Esophagus squamous epithelium (tissue), 4 donors: ENCODE data around the gene PRPSAP2.

Experiments used
- POLR2A ChIP-seq, 4 donors: fragments of 450-650 bp; IDR thresholded peaks; one replicate each; pipeline ENCODE4 v1.6.1; 2017; ENCODE audit warnings: antibody characterized with exemption in 4 of 4, mild to moderate bottlenecking in 4 of 4, moderate library complexity in 3 of 4
- TF ChIP-seq, protein P1 (sequence below), 6 experiments: fragments of 450-650 bp in 4 of 6; fragments of 200-600 bp in 2 of 6; sonication (generic) in 2 of 6; IDR thresholded peaks; one replicate each; pipeline ENCODE4 v1.5.1; 2016 to 2019; ENCODE audit warnings: antibody characterized with exemption in 6 of 6, mild to moderate bottlenecking in 4 of 6, moderate library complexity in 4 of 6

DNA sequence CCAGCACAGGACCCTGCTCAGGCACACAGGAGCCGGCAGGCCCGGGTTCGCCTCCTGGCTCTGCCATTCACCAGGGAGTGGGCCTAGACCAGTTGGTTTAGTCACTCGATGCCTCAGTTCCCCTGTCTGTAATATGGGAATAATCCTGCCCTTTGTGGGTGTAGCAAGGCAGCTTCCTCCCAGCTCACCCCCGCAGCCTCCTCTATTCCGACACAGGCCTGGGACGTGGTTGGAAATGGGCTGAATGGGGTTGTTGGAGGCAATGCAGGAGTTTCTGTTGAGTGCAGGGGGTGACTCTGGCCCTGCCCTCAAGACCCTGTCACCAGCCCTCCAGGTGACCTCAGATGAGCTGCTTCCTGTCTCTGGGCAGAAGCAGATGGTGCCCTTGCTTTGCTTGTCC is 113.9 kb downstream of the PRPSAP2 start:
- TF ChIP-seq, protein P1, sequence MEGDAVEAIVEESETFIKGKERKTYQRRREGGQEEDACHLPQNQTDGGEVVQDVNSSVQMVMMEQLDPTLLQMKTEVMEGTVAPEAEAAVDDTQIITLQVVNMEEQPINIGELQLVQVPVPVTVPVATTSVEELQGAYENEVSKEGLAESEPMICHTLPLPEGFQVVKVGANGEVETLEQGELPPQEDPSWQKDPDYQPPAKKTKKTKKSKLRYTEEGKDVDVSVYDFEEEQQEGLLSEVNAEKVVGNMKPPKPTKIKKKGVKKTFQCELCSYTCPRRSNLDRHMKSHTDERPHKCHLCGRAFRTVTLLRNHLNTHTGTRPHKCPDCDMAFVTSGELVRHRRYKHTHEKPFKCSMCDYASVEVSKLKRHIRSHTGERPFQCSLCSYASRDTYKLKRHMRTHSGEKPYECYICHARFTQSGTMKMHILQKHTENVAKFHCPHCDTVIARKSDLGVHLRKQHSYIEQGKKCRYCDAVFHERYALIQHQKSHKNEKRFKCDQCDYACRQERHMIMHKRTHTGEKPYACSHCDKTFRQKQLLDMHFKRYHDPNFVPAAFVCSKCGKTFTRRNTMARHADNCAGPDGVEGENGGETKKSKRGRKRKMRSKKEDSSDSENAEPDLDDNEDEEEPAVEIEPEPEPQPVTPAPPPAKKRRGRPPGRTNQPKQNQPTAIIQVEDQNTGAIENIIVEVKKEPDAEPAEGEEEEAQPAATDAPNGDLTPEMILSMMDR (IDR thresholded peaks at IDR 0.05): no peak
- no peak for TF ChIP-seq POLR2A (IDR thresholded peaks at IDR 0.05)
